Fibroblast of villous mesenchyme (primary cell): ENCODE results near the gene FHOD3. TPM values are rescaled to one million over a fixed set of nuclear protein-coding genes. Genes with fewer than 3 reads are reported as not detected.

Experiments
- DNase-seq: peaks from one replicate; pipeline ENCODE4 v3.0.0-alpha.2; 2010; ENCODE audit warnings: low read depth
- H3K4me3 ChIP-seq: 2 replicates; pipeline ENCODE4 v1.5.1; 2011; ENCODE audit warnings: low read depth, mild to moderate bottlenecking, low read length
- CTCF ChIP-seq: IDR thresholded peaks from 2 replicates; pipeline ENCODE4 v1.5.1; 2012; ENCODE audit warnings: low read depth, mild to moderate bottlenecking, low read length; ENCODE audit not compliant: insufficient read depth
- total RNA-seq: library from RNA; depleted of rRNA; stranded (reverse); fragments of >200 nt; gene quantifications from 2 replicates; pipeline ENCODE4 v1.2.3, GENCODE V29; 2012

The FHOD3 gene
- total RNA-seq, 1 donor, result 5.2 TPM

GRCh38 chr18:36481935-36482334, 184.4 kb downstream of the FHOD3 start:
- TF ChIP-seq CTCF, result no peak

DNA sequence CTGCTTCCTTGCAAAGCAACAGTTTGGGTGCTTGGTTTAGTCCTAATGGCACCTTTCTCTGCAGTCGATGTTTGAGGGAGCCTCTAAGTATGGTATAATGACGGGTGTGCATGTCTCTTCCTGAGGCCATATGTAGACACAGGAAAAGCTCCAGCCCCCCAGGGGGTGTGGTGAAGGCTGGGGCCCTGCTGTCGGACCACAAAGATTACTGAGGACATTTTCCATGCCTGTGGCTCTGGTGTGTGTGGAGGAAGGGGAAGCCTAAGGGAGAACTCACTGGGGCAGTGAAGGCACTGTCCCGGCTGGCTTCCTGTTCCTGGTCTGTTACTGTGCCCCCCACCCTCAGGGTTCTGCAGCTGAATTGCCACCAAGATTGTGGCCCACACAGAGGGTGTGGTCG, 187.1 kb downstream of the FHOD3 start:
- no peak for DNase-seq
- TF ChIP-seq CTCF, result no peak
- H3K4me3 ChIP-seq, result no peak overlapping the region

More at GRCh38 chr18:36481935-36482334, 184.4 kb downstream of the FHOD3 start:
- no peak for DNase-seq
- H3K4me3 ChIP-seq, result no peak overlapping the region

- H3K4me3 ChIP-seq, result no peak overlapping the region
- TF ChIP-seq CTCF, result no peak
- no peak for DNase-seq
Measured at GRCh38 chr18:36485772-36486171, 188.3 kb downstream of the FHOD3 start.

DNA sequence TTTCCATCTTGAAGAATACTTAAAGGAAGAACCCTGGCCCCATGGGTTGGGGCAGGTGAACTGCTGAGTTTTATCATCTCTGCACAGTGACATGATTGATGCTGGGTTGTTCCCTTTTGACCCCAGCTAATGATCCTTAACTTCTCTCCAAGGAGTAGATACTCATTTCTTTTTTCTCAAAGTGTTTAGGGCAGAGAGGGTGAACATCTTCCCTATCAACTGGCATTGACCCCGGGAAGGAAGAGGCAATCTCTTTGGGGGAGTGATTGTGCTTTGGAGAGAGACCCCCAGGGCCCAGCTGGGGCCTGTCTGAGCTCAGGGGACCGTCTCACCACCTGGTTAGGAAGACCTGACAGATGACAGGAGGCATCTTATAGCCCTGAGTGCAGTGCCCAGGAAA, 190.6 kb downstream of the FHOD3 start:
- no peak for DNase-seq
- TF ChIP-seq CTCF, result no peak
- H3K4me3 ChIP-seq, result no peak overlapping the region

DNA sequence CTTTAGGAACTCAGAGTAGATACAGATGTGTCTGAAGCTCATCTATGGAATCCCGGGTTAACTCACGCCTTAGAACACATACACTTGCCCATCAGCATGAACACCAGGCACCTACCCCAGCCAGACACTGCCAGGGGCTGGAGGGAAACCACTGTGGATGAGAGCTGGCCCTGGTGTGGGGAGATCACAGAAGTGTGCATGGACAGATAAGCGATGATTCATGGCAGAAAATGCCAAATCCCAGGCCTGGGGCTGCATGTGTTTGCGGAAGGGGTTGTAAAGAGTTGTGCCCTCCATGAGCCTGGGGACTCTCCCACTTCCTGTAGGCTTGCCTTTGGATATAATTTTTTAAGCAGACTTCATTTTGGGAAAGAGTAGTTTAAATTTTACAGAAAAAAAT, 193.4 kb downstream of the FHOD3 start:
- H3K4me3 ChIP-seq, result no peak overlapping the region
- no peak for DNase-seq
- no peak for TF ChIP-seq CTCF

DNA sequence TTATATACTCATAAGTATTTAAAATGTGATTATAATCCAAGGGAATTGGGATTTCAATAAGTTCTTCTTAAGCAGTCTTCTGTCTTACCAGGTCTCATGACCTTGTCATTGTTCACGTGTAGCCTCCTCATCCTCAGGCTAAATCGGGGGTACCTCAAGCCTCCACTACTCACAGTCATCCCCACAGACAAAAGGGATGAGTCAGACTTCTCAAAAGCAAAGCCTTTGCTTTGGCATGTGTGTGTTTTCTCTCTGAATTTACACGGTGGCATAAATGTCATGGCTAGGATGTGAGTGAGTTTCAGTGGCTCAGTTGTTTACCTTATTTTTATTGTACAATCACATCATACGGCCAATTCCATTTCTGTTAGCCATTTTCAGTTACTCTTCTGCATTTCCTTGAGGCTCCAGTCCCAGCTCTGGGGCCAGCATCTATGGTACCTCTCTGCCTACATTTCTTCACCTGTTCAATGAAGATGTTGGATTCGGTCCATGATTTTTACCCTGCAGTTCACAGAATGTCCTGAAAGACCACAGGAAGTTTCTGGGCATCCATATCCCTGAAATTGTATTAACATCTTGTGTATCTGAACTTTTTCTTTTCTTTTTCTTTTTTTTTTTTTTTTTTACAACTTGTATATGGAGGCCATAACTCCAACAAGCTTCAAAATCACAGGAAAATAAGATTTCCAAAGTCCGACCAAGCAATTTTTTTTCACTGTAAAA, 195.3 kb downstream of the FHOD3 start:
- no peak overlapping the region for H3K4me3 ChIP-seq
- TF ChIP-seq CTCF, result no peak
- DNase-seq, result no peak

DNA sequence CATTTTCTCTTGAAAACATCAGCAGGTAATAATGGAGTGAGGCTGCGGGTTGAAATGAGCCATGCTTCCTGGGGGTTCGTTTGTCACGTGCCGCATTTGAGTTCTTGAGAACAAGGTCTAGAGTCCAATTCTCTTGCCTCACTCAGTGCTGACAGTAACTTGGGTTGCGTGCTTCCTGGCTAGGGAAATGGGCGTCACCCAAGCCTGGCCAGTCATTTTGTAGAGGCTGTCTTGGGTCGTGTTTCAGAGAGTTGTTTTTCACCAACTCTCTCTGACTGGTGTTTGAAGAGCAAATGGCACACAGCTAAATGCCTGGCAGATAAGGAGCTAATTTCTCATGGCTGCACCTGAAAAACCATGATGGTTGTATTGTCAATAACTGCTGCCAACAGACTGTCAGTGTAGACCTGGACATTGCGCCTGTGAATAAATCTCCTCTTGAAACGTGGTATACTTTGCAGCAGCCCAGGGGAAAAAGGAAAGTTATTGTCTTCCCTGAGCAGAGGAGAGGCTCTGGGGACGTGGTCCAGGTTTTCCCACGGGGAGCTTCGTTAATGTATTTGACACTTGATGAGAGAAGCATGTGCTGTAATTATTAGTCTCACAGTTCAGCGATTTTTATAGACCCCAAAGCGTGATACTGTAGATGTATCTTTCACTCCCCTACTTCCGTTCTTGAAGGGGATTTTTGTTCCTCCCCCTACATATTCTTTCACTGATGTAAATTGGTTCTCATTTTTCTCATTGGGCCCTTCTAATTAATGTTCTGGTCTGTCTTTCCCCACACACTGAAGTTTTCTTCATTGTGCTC, 196.0 kb downstream of the FHOD3 start:
- no peak for DNase-seq
- no peak for TF ChIP-seq CTCF

More for the DNA sequence above, 196.0 kb downstream of the FHOD3 start:
- H3K4me3 ChIP-seq, result no peak overlapping the region
